Measurements from ENCODE around the gene GRM1.

GRCh38 chr6:146050168-146050567 is 21.3 kb downstream of the GRM1 start:
- TF ChIP-seq, protein P1, sequence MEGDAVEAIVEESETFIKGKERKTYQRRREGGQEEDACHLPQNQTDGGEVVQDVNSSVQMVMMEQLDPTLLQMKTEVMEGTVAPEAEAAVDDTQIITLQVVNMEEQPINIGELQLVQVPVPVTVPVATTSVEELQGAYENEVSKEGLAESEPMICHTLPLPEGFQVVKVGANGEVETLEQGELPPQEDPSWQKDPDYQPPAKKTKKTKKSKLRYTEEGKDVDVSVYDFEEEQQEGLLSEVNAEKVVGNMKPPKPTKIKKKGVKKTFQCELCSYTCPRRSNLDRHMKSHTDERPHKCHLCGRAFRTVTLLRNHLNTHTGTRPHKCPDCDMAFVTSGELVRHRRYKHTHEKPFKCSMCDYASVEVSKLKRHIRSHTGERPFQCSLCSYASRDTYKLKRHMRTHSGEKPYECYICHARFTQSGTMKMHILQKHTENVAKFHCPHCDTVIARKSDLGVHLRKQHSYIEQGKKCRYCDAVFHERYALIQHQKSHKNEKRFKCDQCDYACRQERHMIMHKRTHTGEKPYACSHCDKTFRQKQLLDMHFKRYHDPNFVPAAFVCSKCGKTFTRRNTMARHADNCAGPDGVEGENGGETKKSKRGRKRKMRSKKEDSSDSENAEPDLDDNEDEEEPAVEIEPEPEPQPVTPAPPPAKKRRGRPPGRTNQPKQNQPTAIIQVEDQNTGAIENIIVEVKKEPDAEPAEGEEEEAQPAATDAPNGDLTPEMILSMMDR (conservative IDR thresholded peaks at IDR 0.05) = no peak
- no peak for TF ChIP-seq ZFX (IDR thresholded peaks at IDR 0.05)

Data from C4-2B (cell line).